GM19043 (cell line): ENCODE data around the gene ZBTB7A.

Source experiments
- ATAC-seq: cut with Tn5 transposase; IDR thresholded peaks from one replicate; pipeline ENCODE4 v1.9.1; 2021; ENCODE audit warnings: low read depth; ENCODE audit not compliant: unreplicated experiment

Gene ZBTB7A

GRCh38 chr19:4038661-4039423 is 27.9 kb downstream of the ZBTB7A start:
- no peak for ATAC-seq

DNA sequence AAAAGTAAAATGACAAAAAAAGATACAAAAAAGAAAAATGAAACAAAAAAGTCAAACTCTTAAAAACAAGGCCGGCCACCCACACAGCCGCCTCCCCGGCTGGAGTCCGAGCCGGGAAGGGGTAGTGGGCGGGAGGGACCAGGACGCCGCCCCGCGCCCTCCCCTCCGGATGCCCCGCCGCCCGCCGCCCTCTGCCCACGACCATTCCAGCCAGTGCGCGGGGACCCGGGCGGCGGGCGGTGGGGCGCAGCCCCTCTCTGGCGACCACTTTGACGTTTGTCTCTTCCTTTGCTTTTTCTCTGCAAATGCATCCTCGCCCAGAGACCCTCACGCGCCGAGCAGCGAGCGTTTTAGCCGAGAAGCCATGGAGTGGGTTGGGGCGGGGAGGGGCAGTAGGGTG is 28.6 kb downstream of the ZBTB7A start:
- ATAC-seq = no peak

DNA sequence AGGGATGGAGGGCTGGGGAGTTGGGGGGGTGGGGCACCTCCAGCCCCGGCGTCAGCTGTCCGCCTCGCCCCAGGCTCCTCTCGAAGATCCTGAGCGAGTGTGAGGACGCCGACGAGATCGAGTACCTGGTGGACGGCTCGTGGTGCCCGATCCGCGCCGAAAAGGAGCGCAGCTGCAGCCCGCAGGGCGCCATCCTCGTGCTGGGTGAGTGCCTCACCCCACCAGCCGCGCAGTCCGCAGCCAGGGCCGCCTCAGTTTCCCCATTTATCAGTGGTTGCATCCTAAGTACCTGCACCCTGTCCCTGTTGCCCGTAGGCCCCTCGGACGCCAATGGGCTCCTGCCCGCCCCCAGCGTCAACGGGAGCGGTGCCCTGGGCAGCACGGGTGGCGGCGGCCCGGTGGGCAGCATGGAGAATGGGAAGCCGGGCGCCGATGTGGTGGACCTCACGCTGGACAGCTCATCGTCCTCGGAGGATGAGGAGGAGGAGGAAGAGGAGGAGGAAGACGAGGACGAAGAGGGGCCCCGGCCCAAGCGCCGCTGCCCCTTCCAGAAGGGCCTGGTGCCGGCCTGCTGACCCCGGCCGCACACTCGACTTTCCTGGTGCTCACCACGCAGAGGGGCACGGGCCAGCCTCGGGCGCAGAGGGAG is 29.3 kb downstream of the ZBTB7A start:
- ATAC-seq = no peak

- no peak for ATAC-seq
Observed at GRCh38 chr19:4036576-4037300, 30.0 kb downstream of the ZBTB7A start.

DNA sequence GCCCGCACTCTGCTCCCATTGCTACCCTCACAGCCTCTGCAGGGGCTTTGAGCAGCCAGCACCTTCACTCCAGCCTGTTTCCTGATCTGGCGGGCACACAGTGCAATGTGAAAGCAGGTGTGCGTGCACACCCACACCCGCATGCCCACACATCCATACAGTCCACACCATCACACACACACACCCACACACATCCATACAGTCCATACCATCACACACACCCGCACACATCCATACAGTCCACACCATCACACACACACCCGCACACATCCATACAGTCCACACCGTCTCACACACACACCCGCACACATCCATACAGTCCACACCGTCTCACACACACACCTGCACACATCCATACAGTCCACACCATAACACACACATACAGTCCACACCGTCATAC is 31.1 kb downstream of the ZBTB7A start:
- no peak for ATAC-seq

DNA sequence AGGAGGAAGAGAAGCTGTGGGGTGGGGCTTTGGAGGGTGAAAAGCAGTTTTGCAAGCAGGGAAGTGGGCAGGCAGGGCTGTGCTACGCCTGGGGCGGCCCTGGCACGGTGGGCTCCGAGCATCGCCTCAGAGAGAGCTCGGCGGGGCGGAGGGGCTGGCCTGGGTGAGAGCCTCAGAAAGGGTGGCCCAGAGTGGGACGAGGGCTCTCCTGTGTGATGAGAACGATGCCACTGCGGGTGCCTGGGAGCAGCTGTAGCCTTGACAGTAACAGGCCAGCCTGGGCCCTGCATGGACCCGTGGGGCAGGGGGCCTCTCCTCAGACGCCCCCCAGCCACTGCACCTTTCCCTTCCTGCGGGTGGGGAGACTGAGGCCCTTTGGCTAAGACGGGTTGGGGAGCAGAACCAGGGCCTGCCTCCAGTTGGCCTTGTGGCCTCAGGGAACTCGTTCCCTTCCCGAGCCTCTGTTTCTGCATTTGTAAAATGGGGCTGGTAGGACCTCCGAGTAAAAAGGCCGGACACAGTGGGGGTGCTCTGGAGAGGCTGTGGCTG is 31.6 kb downstream of the ZBTB7A start:
- no peak for ATAC-seq

GRCh38 chr19:4034048-4035017 is 32.4 kb downstream of the ZBTB7A start:
- ATAC-seq = no peak

DNA sequence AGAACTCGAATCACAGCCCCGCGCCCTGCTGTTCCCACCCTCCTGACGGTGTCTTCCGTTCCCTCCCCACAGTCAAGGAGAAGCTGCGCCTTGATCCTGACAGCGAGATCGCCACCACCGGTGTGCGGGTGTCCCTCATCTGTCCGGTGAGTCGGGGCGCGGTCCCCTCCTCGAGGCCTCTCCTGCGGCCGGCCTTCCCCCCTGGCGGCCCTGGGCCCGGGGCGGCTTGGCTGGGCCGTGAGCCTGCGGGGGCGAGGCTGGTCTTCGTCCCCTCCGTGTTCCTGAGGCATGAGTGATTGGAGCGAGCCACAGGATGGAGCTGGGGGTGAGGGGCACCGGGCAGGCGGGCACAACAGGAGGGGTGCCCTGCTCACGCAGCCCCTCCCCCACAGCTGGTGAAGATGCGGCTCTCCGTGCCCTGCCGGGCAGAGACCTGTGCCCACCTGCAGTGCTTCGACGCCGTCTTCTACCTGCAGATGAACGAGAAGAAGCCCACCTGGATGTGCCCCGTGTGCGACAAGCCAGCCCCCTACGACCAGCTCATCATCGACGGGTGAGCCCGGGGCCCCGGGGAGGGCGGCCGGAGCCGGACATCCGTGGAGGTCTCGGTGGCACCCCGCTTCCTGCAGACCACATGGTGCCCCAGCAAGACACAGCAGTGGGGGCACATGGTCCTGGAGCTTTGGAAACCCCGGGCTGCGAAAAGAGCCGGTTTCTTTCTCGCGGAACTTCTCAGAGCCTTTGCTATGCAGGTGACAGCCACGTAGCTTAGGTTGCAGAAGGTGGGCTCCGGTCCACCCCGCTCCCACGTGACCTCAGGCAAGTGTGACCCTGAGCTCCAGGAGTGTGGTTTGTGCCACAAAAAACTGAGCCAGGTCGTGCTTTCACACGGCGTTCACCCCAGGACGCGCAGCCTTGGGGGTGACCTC is 33.4 kb downstream of the ZBTB7A start:
- ATAC-seq = no peak

DNA sequence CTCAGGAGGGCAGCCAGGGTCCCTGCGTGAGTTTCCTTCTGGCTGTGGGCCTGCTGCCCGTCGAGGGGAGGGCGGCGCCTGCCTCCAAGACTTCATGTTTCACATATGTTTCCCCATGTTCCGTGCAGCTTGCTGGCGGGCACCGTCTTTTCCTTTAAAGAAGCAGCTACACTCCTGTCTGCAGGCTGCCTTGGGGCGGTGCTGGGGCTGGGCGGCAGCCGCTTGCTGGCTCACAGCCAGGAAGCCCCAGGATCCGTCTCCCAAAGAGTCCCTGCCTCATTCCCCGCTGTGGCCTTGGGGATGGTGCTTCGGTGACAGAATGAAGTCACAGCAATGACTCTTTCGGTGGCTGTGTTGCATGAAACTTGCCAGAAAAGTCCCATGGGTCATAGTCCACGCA is 34.3 kb downstream of the ZBTB7A start:
- no peak for ATAC-seq

GRCh38 chr19:4031420-4031819 is 35.3 kb downstream of the ZBTB7A start:
- ATAC-seq = no peak

GRCh38 chr19:4030981-4031380 is 35.7 kb downstream of the ZBTB7A start:
- ATAC-seq = no peak

DNA sequence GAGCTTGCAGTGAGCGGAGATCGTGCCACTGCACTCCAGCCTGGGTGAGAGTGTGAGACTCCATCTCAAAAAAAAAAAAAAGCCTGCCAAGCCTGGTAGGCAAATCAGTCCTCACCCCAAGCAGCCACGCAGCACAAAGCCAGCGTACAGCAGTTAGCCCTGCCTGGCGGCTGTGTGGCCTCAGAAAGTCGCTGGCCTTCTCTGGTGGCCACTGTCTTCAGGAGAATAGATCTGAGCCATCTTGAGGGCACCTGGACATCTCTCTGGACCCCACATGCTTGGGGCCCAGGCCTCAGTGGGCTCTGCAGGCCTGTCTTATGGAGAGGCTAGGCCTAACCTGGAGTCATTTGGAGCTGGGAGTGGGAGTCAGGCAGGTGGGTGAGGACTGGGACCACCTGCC is 36.1 kb downstream of the ZBTB7A start:
- no peak for ATAC-seq

GRCh38 chr19:4029247-4029614 is 37.5 kb downstream of the ZBTB7A start:
- no peak for ATAC-seq

- ATAC-seq = no peak
Observed at GRCh38 chr19:4028334-4029246, 38.1 kb downstream of the ZBTB7A start.

GRCh38 chr19:4027146-4027545 is 39.6 kb downstream of the ZBTB7A start:
- ATAC-seq = no peak

- ATAC-seq = no peak
Observed at GRCh38 chr19:4025317-4025716, 41.4 kb downstream of the ZBTB7A start.

- no peak for ATAC-seq
Observed at GRCh38 chr19:4023600-4024398, 42.9 kb downstream of the ZBTB7A start.
